Cortex of kidney (tissue), 1 donor: ENCODE results near the gene DNAJC7.
"Not testable (repeated sequence)": the region's sequence is repeated elsewhere in the genome, so short reads cannot be mapped to it uniquely, and the experiment has no call there.

Source experiments
- DNase-seq: peaks from one replicate; lab custom pipeline; 2025; lab: John Stamatoyannopoulos, UW

The DNAJC7 gene

DNA sequence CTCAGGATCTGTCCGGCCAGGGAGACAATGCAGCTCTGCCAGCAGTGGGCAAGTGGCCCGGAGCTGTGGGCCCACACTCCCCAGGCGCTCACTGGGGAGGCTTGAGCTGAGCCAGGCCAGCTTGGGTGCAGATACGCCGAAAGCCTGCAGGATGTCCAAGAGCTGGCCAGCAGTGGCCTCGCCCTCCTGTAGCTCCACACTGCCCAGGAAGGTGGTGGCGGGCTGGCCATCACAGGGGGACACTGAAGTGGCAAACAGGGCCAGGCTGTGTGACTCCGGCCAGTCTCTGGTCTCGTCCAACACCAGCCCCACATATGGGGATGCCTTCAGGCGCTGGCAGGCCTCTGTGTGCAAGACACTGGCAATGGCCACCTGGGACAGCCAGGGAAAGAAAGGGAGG, 23.6 kb upstream of the DNAJC7 start:
- no peak for DNase-seq

- no peak for DNase-seq
Measured at GRCh38 chr17:42039794-42040763, 22.8 kb upstream of the DNAJC7 start.

GRCh38 chr17:42038221-42038973, 21.2 kb upstream of the DNAJC7 start:
- DNase-seq: no peak

DNA sequence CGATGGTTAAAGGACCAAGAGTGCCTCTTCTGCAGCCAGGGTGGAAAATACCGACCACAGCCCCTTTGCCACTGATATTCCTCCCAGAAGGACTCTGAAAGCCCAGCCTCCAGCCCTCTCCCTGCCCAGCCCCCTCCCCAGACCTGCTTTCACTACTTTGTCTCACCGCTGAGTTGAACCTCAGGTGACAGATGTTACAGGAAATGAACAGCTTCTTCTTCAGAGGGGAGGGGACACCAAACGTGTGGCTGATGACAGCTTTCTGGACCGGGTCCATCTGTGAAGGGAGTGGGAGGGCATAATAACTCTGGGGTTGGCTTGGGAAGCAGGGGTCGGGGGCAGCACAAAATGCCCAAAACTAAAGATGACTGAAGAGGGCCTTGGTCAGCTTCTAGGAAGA, 16.8 kb upstream of the DNAJC7 start:
- no peak for DNase-seq

- no peak for DNase-seq
Measured at GRCh38 chr17:42031584-42031983, 14.3 kb upstream of the DNAJC7 start.

- DNase-seq: no peak
Measured at GRCh38 chr17:42028791-42029127, 11.5 kb upstream of the DNAJC7 start.

DNA sequence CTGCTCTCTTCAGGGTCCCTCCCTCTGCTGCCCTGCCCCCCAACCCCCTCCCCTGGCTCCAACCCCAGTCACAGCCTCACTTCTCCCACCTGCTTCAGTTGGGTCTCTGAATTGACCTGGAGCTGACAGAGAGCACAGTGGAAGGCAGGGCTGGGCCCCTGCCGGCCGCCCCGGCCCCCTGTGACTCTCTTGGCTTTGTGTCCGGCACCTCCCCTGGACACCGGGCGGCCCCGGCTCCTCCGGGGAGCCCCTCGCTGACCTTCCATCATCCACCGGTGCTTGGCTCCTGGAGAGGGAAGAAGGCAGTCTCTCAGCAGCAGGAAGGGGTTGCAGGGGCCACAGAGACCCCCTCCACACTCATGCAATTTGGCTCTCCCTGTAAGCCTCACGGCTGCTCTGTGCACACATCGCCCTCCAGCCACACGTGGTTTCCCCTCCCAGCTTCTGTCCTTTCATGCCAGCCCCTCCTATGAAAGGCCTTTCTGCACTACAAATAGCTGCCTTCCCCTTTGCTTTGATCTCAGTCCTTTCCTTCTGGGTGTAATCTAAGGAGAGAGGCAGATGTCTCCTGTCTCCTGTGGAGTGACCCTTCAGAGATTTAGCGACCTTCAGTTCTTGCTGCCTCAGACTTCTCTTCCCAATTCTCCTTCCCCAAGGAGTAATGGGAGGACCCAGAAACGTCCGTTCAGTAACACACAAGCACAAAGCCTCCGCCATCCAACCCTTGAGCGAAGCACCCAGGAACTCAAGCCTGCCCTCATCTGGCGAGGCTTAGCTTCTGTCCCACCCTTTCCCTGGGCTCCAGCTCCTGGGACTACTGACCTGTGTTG, 10.9 kb upstream of the DNAJC7 start:
- DNase-seq: no peak

- no peak for DNase-seq
Measured at GRCh38 chr17:42027590-42027889, 10.3 kb upstream of the DNAJC7 start.

DNA sequence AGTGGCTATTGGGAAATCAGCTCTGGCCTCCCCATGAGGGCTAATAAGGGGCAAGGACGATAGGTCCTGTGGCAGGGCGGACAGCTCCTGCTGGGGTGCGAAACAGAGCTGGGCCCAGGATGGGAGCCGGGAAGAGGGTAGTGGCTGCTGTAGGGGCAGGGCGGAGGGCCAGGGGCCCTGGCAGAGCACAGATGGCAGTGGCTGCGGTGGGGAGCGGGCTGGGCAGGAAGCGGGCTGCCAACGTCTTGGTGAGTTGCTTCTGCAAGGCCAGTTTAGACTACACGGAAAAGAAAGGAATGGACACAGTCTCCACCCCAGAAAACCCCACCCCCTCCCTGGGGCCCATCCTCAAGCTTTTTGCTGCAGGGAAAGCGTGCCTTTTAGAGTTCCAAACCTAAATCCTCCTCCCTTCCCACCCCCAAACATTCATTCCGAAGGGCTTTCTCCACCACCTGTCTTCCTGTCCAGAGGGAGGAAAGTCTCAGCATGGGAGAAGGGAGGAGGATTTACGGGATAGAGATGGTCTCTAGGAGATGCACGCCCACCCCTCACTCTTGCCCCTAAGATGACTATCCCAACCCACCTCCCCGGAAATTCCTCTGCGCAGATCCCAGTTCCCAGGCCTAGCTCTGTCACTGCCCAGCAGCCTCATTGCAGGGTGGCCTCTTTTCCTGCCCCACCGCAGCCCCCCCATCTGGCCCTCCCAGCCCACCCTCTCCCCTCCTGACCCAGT, 9.8 kb upstream of the DNAJC7 start:
- no peak for DNase-seq

DNA sequence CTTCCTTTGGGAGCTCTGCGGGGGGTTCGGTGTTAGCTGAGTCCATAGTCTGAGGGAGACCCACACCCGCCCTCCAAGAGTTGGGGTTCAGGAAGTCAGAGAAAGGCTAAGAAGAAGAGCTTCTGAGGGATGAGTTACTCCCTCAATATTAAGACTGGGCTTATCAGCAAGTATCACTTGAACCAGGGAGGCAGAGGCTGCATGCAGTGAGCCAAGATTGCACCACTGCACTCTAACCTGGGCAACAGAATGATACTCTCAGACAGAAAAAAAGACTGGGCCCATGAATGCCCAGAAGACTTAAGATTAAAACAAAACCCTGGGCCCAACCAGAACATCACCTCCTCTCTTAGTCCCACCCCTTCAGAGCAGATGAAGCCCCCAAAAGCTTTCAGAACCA, 8.7 kb upstream of the DNAJC7 start:
- DNase-seq: no peak

DNA sequence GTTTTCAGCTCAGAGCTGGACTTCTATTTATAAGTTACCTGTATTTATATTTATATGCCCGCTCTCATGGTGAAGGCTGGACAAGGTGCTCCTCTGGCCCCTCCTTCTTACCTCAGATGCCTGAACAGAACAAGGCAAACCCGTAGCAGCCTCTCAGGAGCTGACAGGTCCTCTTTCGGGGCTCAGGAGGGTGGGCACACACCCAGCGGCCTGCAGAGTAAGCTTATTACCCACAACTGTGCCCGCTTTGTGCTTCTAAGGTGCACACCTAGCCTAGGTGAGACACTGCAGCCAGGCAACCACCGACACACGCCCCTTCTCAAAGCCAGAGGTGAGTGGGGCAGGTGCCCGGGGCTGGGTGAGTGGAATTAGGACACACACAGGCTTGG, 7.9 kb upstream of the DNAJC7 start:
- no peak for DNase-seq

- no peak for DNase-seq
Measured at GRCh38 chr17:42023524-42024349, 6.5 kb upstream of the DNAJC7 start.

GRCh38 chr17:42020845-42021244, 3.6 kb upstream of the DNAJC7 start:
- not testable (repeated sequence) for DNase-seq

- DNase-seq: no peak
Measured at GRCh38 chr17:42019509-42020404, 2.5 kb upstream of the DNAJC7 start, which contains the start of gene NKIRAS2. TSS of gene NKIRAS2 (plus strand) at chr17:42020090. CDS start at chr17:42021578, 1,488 bp downstream.

DNA sequence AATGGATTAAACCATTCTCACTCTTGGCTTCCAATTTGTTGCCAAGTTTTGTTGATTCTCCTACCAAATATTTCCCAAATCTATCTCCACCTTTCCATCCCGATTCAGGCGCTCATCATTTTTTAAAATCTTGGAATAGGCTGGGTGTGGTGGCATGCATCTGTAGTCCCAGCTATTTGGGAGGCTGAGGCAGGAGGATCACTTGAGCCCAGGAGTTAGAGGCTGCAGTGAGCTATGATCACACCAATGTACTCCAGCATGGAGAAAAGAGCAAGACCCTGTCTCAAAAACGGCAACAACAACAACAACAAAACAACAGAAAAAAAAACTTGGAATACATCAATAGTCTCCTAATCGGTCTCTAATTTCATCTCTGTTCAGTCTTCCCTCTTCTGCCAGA, 1.7 kb upstream of the DNAJC7 start:
- no peak for DNase-seq

DNA sequence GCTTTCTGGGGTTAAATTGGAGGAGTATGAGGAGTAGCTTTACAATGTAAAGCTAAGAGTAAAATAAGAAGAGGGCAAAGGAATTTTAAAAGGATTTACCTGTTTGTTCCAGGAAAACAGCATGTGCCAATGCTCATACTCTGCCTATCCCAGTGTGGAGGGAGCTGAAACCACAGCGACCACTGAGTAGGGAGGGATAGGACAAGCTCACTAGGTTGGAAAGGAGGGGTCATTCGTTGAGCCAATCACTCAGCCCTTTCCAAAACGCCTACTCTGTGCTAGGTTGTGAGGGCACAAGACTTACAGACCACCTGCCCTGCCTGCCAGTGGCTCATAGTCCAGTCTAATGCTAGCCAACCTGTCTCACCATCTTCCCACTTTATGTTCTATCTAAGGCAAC, 1.1 kb upstream of the DNAJC7 start:
- DNase-seq: no peak

GRCh38 chr17:42017866-42018200, 594 bp upstream of the DNAJC7 start:
- DNase-seq: no peak

- DNase-seq: no peak
Measured at GRCh38 chr17:42016411-42016831, 818 bp downstream of the DNAJC7 start.

DNA sequence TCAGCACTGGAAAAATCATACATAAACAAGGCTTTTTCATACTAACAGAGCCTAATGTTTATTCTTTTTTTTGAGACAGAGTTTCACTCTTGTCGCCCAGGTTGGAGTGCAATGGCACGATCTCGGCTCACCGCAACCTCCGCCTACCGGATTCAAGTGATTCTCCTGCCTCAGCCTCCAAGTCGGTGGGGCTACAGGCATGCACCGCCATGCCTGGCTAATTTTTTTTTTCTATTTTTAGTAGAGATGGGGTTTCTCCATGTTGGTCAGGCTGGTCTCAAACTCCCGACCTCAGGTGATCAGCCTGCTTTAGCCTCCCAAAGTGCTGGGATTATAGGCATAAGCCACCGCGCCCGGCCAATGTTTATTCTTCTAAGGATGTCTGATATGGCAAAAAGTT, 3.5 kb downstream of the DNAJC7 start:
- DNase-seq: not testable (repeated sequence)

DNA sequence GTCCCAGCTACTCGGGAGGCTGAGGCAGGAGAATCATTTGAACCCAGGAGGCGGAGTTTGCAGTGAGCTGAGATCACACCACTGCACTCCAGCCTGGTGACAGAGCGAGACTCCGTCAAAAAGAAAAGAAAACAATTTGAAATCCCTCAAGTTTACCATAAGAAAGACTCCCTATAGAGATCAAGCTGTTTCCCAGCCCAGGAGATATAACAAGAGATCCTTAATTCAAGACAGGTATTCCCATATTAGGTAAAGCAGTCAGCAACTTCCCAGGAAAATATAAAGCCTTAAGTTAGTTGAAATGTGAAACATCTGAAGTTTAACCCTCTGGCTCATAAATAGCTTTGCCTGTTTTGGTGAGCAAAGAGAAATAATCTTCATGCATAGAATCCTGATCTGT, 4.9 kb downstream of the DNAJC7 start:
- not testable (repeated sequence) for DNase-seq
